Mammary epithelial cell (primary cell): ENCODE measurements around the gene AHDC1.

Source experiments
- CTCF ChIP-seq, 2 donors: IDR thresholded peaks in 1 of 2; conservative IDR thresholded peaks in 1 of 2; 2 replicates each; pipeline ENCODE4 v1.5.1; 2011 to 2012; ENCODE audit warnings: inconsistent platforms in 2 of 2, low read length in 2 of 2, mild to moderate bottlenecking in 2 of 2, control low read depth in 1 of 2, low read depth in 1 of 2; ENCODE audit not compliant: insufficient read depth in 1 of 2; ENCODE audit errors: extremely low read depth in 1 of 2
- EZH2 ChIP-seq: IDR thresholded peaks from 2 replicates; pipeline ENCODE4 v1.6.1; 2012; ENCODE audit warnings: low read length, inconsistent platforms, borderline replicate concordance

DNA sequence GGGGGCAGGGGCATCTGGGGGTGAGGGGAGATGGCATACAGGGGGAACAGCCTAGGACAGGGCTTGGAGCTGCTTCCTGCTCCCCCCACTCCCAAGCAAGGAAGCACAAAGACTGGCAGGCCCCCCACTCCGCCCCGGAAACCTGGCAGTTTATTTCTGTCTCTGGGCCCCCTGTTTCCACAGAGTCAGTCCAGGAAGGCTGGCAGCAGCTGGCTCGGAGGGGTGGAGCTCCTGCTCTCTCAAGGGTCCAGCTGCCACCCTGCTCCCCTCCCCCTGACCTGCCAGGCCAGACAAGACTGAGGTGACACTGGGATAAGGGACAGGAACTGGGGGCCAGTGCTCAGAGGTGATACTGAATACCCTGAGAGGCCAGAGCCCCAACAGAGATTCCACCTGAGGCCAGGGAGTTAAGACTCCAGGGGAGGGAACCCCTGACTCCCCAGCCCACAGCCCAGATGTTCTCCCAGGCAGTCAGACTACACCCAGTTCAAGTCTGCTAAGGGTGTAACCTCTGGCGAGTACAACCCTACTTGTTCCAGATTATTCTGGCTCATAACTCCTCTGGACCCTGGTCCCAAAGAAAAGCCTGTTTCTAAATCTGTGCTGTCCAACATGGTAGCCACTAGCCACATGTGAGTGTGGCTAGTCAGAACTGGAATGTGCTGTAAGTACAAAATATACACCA, 26.3 kb downstream of the AHDC1 start:
- TF ChIP-seq CTCF (conservative IDR thresholded peaks at IDR 0.05 in 1 of 2, IDR thresholded peaks at IDR 0.05 in 1 of 2; ENCODE audit: extremely low read depth in 1 of 2, insufficient read depth in 1 of 2, low read depth in 1 of 2, low read length in 2 of 2) (no peak), EZH2 (no peak)
